Mononuclear cell (primary cell): ENCODE measurements around the gene KRT33A. TPM values are rescaled to one million over a fixed set of nuclear protein-coding genes. Genes with fewer than 3 reads are reported as not detected.
"Not testable (repeated sequence)": the region's sequence is repeated elsewhere in the genome, so short reads cannot be mapped to it uniquely, and the experiment has no call there.

ENCODE experiments used
- H3K27me3 ChIP-seq: 2 replicates; pipeline ENCODE4 v1.6.0; 2011; ENCODE audit warnings: low read length, control low read depth; ENCODE audit not compliant: insufficient read depth
- H3K4me1 ChIP-seq: 2 replicates; pipeline ENCODE4 v1.5.1; 2011; ENCODE audit warnings: mild to moderate bottlenecking, low read length, control low read depth; ENCODE audit not compliant: insufficient read depth
- H3K4me3 ChIP-seq: 2 replicates; pipeline ENCODE4 v1.5.1; 2011; ENCODE audit warnings: mild to moderate bottlenecking, low read length, moderate library complexity
- H3K9me3 ChIP-seq: 2 replicates; pipeline ENCODE4 v1.5.1; 2011; ENCODE audit warnings: low read depth, mild to moderate bottlenecking, control low read depth, low read length
- total RNA-seq: library from RNA; depleted of rRNA; stranded (reverse); fragments of >200 nt; gene quantifications from one replicate; pipeline ENCODE4 v1.2.3, GENCODE V29; 2012

The KRT33A gene
- total RNA-seq, result not detected

GRCh38 chr17:41350381-41350878 lies at the start of gene KRT33A:
Gene KRT33A (minus strand): TSS chr17:41350828. CDS start chr17:41350767, 61 bp downstream.
- H3K9me3 ChIP-seq, H3K27me3 ChIP-seq, H3K4me1 ChIP-seq, H3K4me3 ChIP-seq: not testable (repeated sequence)

- Histone ChIP-seq H3K27me3 (no peaks in the 10 kb centered on the region), H3K4me3 (no peak within 1 kb of the TSS), H3K4me1 (no peaks in the 10 kb centered on the region), H3K9me3 (no peaks in the 10 kb centered on the region)
Measured at GRCh38 chr17:41396996-41397660, 46.5 kb upstream of the KRT33A start, which contains the start of gene KRT31. Gene KRT31 (minus strand): TSS chr17:41397608. CDS start chr17:41397539, 69 bp downstream.

- no peaks in the 10 kb centered on the region for H3K9me3 ChIP-seq
- H3K4me1 ChIP-seq, result no peaks in the 10 kb centered on the region
- H3K27me3 ChIP-seq, result no peaks in the 10 kb centered on the region
- no peak overlapping the region for H3K4me3 ChIP-seq
Measured at GRCh38 chr17:41396340-41396739, 45.7 kb upstream of the KRT33A start.

DNA sequence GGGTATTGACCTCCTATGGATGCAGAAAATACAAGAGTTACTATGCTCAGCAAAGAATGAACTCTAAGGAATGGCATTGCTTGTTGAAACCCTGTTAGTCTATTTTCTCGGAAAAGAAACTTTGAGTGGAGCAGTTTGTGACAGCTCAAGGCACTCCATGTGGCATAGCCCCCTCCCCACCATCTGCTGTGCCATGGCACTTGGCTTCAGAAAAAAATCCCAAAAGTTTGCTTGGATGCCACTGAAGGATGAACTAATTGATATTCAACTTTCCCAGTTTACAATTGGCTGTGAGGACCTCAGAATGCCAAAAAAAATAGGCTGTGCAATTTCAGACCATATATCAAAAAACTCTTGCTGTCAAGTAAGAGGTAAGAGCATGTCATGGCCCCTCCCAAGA lies 45.0 kb upstream of the KRT33A start:
- Histone ChIP-seq H3K9me3 (no peaks in the 10 kb centered on the region), H3K4me1 (no peaks in the 10 kb centered on the region), H3K4me3 (no peak overlapping the region), H3K27me3 (no peaks in the 10 kb centered on the region)

GRCh38 chr17:41395044-41395443 lies 44.4 kb upstream of the KRT33A start:
- not testable (repeated sequence) for H3K9me3 ChIP-seq, H3K4me3 ChIP-seq, H3K27me3 ChIP-seq, H3K4me1 ChIP-seq

DNA sequence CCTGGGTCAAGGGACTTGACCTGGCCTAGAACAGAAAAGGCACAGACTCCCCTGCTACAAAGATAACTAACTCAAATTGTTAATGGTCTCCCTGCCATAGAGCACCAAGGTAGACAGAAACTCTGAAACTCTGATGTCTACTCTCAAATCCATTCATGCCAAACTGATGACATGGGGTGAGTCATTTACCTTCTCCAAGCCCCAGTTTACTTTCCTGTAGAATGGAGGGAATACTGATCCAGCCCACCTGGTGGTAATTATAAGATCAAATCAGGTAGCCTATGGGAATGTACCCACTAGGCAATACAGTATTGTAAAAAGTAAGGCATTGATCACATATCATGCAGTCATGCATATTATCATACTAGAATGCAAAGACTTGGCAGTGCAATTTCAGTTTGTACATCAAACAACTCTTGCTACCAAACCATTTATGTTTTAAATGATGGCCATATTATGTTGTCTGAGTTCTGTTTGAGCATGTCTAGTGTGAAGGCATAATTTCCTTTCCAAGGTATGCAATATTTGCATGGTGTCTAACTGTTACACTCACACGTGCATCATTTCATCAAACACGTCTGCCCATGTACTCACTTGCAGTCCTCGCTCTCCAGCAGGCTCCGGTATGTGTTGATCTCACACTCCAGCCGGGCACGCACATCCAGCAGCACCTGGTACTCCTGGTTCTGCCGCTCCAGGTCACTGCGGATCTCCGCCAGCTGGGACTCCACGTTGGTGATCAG lies 43.8 kb upstream of the KRT33A start:
- no peaks in the 10 kb centered on the region for H3K27me3 ChIP-seq
- no peaks in the 10 kb centered on the region for H3K9me3 ChIP-seq
- no peaks in the 10 kb centered on the region for H3K4me1 ChIP-seq

DNA sequence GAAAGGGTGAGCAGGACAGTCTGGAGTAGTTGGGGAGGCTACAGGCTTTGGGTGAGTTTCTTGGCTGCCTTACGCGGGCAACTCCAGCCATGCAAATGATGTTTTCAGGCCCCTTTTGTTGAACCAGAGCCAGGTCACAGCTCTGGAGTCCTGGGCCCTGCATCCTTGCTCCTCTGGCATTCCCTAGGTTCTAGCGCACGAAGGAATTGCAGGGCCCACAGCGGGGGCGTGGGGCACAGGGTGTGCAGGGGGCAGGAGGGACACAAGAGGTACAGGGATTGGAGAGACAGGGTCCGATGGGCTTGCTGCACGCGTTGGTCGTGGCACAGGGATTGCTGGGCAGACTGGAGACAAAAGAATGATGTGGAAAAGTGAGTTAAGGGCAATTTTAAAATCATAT lies 43.2 kb upstream of the KRT33A start:
- H3K9me3 ChIP-seq, result no peaks in the 10 kb centered on the region
- no peak overlapping the region for H3K4me3 ChIP-seq
- no peaks in the 10 kb centered on the region for H3K27me3 ChIP-seq
- no peaks in the 10 kb centered on the region for H3K4me1 ChIP-seq

More for the DNA sequence above, 43.8 kb upstream of the KRT33A start:
- no peak overlapping the region for H3K4me3 ChIP-seq

- peaks cover 3% of the 10 kb centered on the region for H3K27me3 ChIP-seq
- no peak overlapping the region for H3K4me3 ChIP-seq
- H3K4me1 ChIP-seq, result no peaks in the 10 kb centered on the region
- H3K9me3 ChIP-seq, result no peaks in the 10 kb centered on the region
Measured at GRCh38 chr17:41393294-41393693, 42.7 kb upstream of the KRT33A start.

DNA sequence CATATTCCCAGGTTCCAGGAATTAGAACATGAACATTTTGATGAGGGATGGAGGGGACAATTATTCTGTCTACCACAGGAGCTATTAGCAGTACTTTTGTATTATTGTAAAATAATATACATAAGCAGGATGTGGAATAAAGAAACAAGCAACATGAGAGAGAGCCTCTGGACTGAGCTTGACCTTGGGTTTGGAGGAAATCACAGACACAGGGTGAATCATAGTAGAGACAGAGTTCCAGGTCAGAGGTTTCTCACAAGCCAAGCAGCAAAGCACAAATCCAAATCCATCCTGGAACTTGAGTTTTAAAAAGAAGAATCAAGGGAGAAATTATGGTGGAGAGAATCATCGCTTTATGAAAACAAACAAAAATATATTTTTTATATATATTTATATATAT lies 41.6 kb upstream of the KRT33A start:
- Histone ChIP-seq H3K9me3 (no peaks in the 10 kb centered on the region), H3K4me1 (no peaks in the 10 kb centered on the region), H3K27me3 (peaks cover 4% of the 10 kb centered on the region), H3K4me3 (no peak overlapping the region)

DNA sequence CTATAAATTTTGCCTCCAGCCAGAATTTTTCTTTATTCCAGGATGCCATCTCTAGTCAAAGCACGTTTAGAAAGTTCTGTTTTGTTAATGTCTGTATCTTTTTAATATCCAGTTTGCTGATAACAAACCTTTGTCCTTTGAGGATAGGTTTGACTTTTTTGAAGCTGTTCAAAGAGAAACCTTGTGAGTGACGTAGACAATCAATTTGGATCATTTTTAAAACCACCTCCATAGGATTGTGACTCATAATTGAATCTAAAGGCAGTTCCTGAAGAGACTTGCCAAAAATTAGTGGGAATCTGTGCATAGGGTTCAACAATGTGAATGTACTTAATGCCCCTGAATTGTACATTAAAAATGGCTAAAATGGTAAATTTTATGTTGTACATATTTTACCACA lies 40.9 kb upstream of the KRT33A start:
- no peaks in the 10 kb centered on the region for H3K4me1 ChIP-seq
- no peak overlapping the region for H3K4me3 ChIP-seq
- peaks cover 7% of the 10 kb centered on the region for H3K9me3 ChIP-seq
- peaks cover 4% of the 10 kb centered on the region for H3K27me3 ChIP-seq

GRCh38 chr17:41390411-41390938 lies 39.8 kb upstream of the KRT33A start:
- Histone ChIP-seq H3K27me3 (peaks cover 4% of the 10 kb centered on the region), H3K4me3 (no peak overlapping the region), H3K4me1 (no peaks in the 10 kb centered on the region), H3K9me3 (peaks cover 12% of the 10 kb centered on the region)

GRCh38 chr17:41387670-41388069 lies 37.0 kb upstream of the KRT33A start:
- H3K27me3 ChIP-seq, result peaks cover 4% of the 10 kb centered on the region
- peaks cover 12% of the 10 kb centered on the region for H3K9me3 ChIP-seq
- H3K4me3 ChIP-seq, result no peak overlapping the region
- no peaks in the 10 kb centered on the region for H3K4me1 ChIP-seq

DNA sequence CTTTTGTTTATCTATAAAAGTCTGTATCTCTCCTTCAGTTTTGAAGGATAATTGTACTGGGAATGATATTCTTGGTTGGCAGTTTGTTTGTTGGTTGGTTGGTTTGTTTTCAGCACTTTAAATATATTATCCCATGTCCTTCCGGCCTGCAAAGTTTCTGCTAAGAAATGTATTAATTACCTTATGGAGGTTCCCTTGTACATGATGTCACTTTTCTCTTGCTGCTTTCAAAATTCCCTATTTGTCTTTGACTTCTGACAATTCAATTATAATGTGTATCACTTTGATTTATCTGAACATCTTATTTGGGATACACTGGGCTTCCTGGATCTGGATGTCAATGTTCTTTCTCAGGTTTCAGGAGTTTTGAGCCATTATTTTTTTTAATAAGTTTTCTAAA lies 35.6 kb upstream of the KRT33A start:
- Histone ChIP-seq H3K4me1 (no peaks in the 10 kb centered on the region), H3K4me3 (no peak overlapping the region), H3K27me3 (peaks cover 4% of the 10 kb centered on the region), H3K9me3 (peaks cover 12% of the 10 kb centered on the region)

- Histone ChIP-seq H3K4me1 (no peaks in the 10 kb centered on the region), H3K27me3 (peaks cover 4% of the 10 kb centered on the region), H3K4me3 (no peak overlapping the region), H3K9me3 (peaks cover 12% of the 10 kb centered on the region)
Measured at GRCh38 chr17:41383690-41384089, 33.1 kb upstream of the KRT33A start.

DNA sequence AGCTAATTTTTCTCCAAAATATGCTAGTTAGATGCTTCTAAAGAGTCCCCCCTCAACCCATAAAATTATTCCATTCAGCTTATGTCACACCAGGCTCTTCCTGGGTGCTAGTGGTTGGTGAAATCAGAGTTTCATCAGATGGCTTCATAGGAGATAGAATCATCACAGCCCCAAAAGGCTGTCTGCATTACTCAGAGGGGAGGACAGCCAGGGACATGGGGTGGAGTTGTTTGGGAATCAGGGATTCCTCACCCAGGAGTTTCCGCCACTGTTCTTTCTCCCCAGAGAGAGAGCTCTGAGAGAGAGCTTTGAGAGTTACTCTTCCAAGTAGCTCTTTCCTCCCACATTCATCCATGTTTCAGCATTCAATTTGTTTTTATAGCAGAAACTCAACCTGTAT lies 31.8 kb upstream of the KRT33A start:
- H3K27me3 ChIP-seq, result no peaks in the 10 kb centered on the region
- H3K4me3 ChIP-seq, result no peak overlapping the region
- H3K4me1 ChIP-seq, result no peaks in the 10 kb centered on the region
- peaks cover 12% of the 10 kb centered on the region for H3K9me3 ChIP-seq
